GM21737 (cell line): ENCODE measurements around the gene TTC23.
"Not testable (repeated sequence)": the region's sequence is repeated elsewhere in the genome, so short reads cannot be mapped to it uniquely, and the experiment has no call there.

Source experiments
- ATAC-seq: cut with Tn5 transposase; IDR thresholded peaks from one replicate; pipeline ENCODE4 v1.9.1; 2021; ENCODE audit warnings: mild to moderate bottlenecking, moderate library complexity; ENCODE audit not compliant: unreplicated experiment

The TTC23 gene

GRCh38 chr15:99250494-99250856 lies 1.1 kb upstream of the TTC23 start:
- ATAC-seq = no peak

DNA sequence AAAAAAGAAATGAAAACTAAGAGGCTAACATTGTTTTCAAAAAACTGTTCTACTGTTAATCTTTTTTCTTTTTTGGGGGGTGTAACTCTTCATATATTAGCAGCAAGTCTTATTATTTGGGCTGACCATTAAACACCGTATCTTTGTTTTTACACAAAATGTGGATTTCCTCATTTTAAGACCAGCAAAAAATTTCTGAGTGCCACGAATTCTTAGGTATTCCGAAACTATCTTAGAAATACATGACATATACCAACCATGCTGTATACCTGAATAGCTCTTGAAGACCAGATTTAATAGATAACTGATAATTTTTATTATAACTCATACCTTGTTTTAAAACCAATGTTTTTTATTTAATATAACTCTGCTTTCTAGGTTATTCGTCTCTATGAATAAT lies 620 bp upstream of the TTC23 start:
- ATAC-seq = no peak

DNA sequence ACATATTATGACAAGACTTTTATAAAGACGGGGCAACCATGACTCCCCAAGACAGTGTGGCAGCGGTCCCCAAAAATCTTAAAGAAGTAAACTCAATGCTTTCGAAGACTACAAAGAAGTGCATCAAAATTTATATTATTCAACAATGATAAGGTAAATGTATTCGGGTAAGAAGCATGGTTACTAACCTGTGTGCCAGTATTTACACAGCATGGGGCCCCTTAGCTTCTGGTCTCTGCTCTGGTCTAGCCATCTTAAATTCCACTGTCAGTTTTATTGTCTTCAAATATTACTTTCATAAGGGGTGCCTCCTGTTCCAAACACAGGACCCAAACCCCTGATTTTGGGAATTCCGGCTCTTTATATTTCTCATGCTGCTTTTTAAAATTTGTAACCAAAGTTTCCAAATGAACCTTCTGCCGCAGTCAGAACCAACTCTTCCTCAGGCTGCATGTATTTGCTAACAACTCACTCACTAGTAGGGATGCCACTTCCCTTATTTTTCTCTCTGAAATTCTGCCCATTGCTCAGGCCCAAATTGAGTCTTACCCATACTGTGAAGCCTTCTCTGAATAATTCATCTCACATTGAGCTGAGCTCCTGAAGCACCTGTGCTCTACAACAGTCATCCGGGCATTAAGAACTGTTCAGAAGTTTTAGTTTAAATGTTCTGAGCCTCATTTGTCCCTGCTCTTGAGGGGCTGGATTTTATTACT lies 1.2 kb downstream of the TTC23 start:
- no peak for ATAC-seq

DNA sequence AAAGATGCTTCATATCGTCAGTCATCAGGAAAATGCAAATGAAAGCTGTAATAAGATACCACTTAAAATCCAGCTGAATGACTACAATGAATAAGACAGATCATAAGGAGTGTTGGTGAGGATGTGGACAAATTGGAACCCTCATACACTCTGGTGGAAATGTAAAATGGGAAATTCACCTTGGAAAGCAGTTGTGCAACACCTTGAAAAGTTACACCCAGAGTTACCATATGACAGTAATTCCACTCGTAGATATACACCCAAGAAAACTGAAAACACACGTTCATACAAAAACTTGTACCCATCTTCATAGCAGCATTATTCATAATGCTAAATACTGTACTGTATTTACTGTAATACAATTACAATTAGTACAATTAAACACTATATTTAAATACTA lies 2.3 kb downstream of the TTC23 start:
- ATAC-seq = no peak

DNA sequence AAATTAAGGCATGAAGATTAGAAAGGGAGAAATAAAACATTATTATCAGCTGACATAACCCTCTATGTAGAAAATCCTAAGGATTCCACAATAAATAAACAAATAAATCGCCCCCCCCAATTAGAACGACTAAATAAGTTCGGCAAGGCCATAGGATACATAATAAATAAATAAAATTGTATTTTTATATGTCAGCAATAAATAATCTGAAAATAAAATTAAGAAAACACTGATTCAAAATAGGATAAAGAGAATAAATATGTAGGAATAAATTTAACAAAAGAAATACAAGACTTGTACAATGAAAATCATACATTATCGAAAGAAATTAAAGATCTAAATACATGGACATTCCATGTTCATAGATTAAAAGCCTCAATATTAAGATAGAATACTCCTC lies 5.1 kb downstream of the TTC23 start:
- no peak for ATAC-seq

DNA sequence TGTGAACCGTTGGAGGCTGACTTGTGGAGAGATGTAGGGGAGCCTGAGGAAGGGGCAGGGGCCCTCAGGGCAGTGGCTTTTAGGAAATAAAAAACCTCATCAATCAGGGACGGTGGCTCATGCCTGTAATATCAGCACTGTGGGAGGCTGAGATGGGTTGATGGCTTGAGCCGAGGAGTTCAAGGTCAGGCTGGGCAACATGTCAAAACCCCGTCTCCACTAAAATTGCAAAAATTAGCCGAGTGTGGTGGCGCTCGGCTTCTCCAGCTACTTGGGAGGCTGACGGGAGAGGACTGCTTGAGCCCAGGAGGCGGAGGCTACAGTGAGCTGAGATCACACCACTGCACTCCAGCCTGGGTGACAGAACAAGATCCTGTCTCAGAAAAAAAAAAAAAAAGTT lies 7.6 kb downstream of the TTC23 start:
- no peak for ATAC-seq

GRCh38 chr15:99239545-99240198 lies 9.7 kb downstream of the TTC23 start:
- peak; percentile 77 for ATAC-seq

DNA sequence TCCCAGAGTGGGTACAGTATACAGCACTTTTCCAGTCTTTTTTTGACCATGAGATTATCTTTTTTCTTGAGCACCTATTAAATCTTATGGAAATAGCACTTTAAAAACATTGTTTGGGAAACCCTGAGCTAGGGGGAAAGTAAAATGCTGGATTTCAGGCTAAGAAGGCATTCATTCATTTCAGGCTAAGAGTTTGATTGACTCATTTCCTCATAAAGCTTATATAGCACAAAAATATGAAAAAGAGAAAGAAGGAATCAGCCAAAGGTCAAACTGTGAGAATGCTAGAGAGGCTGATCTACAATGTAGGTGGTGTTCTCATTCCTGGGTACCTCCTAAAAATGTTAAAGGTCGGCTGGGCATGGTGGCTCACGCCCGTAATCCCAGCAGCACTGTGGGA lies 10.5 kb downstream of the TTC23 start:
- no peak for ATAC-seq

GRCh38 chr15:99234160-99234559 lies 15.2 kb downstream of the TTC23 start:
- not testable (repeated sequence) for ATAC-seq

GRCh38 chr15:99232740-99233139 lies 16.6 kb downstream of the TTC23 start:
- ATAC-seq = no peak

DNA sequence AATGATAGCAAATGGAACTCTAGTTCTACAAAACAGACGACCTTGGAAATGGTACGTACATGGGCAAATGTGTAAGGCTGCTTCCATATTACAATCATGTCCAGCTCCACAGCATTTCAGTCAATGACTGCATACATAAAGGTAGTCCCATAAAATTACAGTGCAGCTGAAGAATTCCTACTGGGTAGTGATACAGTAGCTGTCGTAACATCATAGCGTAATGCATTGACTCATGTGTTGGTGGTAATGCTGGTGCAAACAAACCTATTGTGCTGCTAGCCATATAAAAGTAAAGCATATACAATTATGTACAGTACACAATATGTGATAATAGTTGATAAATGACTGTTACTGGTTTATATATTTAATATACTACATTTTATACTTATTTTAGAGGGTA lies 18.5 kb downstream of the TTC23 start:
- ATAC-seq = no peak

DNA sequence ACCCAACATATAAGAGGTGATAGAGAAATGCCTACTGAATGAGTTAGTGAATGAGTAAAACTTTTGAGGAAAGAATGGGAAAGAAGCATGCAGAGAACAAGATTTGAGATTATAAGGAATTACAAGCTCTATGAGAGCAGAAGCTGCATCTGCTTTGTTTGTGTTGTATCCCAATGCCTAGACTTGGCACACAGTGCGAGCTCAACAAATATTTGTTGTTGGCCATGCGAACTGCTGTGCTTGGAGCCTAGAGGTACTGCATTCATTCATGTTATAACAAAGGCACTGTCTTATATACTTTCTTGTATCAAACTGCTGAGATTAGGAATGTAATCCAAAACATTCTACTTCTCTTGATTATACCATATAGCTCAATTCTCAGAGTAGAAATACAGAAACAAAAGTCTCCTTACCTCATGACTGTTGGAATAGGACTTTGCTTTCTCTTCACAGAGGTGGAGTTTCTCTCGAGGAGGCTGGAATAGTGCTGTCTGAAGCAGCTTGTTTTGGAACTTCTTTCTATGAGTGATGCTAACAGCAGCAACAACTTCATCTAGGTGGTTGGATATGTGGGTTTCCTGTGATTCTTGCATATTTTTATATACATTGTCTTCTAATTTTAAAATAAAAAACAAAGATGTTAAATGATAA lies 21.1 kb downstream of the TTC23 start:
- no peak for ATAC-seq

DNA sequence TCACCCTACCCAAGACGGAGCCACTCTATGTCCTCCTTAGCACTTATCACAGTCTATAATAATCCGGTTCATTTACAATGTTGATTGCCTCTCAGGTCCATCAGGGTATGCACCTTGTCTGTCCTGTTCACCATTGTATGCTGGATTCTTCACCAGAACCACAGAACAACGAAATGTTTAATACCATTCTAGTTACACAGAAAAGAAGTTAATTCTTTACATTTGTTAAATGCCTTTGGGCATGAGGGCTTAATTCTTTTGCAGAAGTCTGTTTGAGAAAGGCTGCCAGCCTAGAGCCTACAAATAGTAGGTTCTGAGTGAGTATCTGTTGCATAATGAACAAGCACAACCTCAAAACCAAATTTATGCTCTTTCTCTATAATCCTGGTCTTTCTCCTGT lies 22.6 kb downstream of the TTC23 start:
- ATAC-seq = no peak

GRCh38 chr15:99224372-99225214 lies 24.8 kb downstream of the TTC23 start:
- ATAC-seq = no peak

DNA sequence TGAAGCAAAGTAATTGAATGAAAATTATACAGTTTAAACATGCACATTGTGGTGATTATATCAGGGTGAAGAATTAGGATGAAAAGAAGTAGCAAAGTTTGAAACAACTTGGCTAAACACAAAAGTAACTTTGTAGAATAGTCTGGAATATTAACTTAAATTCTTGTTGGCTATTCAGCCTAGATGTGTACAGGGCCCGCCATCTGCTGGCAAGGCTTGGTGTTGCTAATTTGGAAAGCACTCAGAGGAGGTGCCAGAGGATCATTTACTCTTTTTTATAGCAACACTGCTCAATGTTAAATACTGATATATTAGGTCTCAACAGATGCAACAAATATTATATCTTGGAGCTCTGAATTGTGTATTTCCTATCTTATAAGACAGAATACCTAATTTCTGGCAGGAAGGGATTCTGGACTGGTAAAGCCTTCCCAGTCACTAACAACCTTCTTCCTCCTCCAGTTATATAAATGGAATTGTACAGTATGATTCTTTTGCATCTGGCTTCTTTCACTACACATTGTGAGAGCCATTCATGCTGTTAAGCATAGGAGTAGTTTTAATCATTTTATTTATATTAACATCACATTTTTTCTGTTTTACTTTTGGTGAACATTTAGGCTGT lies 36.1 kb downstream of the TTC23 start:
- ATAC-seq = no peak

DNA sequence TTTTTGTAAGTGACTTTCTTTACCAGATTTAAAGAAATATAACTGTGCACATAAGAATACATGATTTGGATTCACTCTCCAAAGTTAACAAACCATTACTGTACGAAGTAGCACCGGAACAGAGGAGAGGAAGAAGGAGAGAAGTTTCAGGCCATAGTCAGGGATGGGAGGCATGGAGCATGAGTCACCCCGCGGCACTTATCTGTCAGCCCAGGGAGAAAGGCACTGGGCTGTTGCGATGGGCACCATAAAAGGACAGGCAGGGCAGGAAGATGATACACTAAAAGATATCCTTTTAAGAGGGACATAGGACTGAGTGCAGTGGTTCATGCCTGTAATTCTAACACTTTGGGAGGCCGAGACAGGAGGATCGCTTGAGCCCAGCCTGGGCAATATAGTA lies 37.0 kb downstream of the TTC23 start:
- no peak for ATAC-seq

- ATAC-seq = no peak
Measured at GRCh38 chr15:99211926-99212325, 37.5 kb downstream of the TTC23 start.

DNA sequence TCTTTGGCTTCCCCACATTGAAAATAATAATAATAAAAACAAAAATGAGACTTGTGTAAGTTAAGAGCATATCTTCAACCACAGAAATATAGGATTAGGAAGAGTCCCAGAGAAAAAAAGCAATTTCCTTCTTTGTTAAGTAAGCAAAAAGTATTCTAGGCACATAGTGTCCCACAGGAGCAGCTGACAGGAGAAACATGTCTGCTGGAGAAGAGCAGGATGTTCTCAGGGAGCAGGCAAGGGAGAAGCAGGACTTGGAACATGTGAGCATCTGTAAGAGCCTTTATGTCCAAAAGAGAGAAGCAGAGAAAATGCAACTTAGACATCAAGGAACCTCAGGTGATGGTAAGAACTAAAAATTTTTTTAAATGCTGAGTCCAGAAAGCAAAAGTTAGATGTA lies 39.0 kb downstream of the TTC23 start:
- ATAC-seq = no peak

- ATAC-seq = no peak
Measured at GRCh38 chr15:99209326-99209725, 40.1 kb downstream of the TTC23 start.

DNA sequence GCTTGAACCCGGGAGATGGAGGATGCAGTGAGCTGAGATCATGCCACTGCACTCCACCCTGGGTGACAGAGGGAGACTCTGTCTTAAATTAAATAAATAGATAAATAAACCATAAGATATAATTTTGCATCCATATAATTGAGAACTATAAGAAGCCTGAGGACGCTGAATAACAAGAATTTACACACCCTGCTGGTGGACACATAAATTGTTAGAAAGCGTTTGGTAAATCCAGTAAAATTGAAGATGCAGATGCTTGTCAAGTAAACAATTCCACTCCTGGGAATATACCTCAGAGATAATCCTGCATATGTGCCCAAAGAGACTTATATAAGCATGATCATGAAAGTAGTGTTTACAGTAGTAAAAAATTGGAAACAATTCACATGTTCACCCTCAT lies 41.7 kb downstream of the TTC23 start:
- no peak for ATAC-seq

GRCh38 chr15:99202176-99202552 lies 47.2 kb downstream of the TTC23 start:
- ATAC-seq = no peak
